Measurements from ENCODE around the gene C4BPA.

The C4BPA gene

DNA sequence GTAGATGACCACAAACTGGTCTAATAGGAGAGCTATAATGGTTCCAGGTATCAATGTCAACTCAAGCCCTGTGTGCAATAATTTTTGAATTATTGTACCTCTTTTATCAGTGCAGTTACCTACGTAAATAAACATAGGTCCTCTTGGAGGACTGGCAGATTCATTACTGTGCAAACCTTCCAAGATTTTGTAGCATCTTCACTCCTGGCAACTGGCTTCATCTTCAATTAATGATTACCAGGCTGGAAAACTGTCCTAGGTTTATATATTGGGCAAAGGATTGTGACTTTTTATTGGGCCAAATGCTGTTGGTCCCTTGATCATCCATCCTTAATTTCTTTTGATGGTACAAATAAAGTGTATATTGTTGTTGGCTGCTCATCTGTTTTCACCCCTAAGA is 35.6 kb downstream of the C4BPA start:
- Histone ChIP-seq H3K9ac (ENCODE audit: low read depth in 1 of 2, low read length in 2 of 2) (no peak overlapping the region), H3K4me1 (ENCODE audit: control insufficient read depth in 1 of 2, insufficient read depth in 2 of 2, low read length in 2 of 2) (no peaks in the 10 kb centered on the region), H3K27me3 (ENCODE audit: control insufficient read depth in 1 of 2, insufficient read depth in 2 of 2, low read length in 2 of 2) (no peaks in the 10 kb centered on the region), H3K4me3 (ENCODE audit: low read depth in 1 of 2, low read length in 2 of 2) (no peak overlapping the region), H3K36me3 (ENCODE audit: control insufficient read depth in 1 of 2, insufficient read depth in 2 of 2, low read length in 2 of 2) (no peaks in the 10 kb centered on the region), H3K27ac (ENCODE audit: low read depth, low read length) (no peak overlapping the region), H3K9me3 (ENCODE audit: control insufficient read depth in 1 of 2, low read length in 2 of 2) (no peaks in the 10 kb centered on the region)

DNA sequence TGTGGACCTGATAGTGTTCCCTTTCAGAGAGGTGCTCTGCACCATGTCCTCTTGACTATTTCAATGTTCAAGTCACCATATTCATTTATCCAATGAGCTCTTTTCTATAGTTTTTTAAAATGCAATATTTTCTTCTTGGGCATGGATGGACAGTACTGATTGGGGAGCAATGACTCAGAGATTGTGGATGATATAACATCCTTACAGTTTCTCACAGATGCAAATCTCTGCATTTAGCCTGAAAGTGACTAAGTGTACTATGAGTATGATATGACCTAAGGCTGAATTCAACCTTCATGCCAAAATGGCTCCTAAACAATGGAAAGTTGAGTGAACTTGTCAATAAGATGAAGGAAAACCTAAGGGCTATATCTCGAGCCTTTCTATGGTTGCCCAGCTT is 36.5 kb downstream of the C4BPA start:
- Histone ChIP-seq H3K4me1 (ENCODE audit: control insufficient read depth in 1 of 2, insufficient read depth in 2 of 2, low read length in 2 of 2) (no peaks in the 10 kb centered on the region), H3K27ac (ENCODE audit: low read depth, low read length) (no peak overlapping the region), H3K36me3 (ENCODE audit: control insufficient read depth in 1 of 2, insufficient read depth in 2 of 2, low read length in 2 of 2) (no peaks in the 10 kb centered on the region), H3K9me3 (ENCODE audit: control insufficient read depth in 1 of 2, low read length in 2 of 2) (no peaks in the 10 kb centered on the region), H3K27me3 (ENCODE audit: control insufficient read depth in 1 of 2, insufficient read depth in 2 of 2, low read length in 2 of 2) (no peaks in the 10 kb centered on the region), H3K4me3 (ENCODE audit: low read depth in 1 of 2, low read length in 2 of 2) (no peak overlapping the region), H3K9ac (ENCODE audit: low read depth in 1 of 2, low read length in 2 of 2) (no peak overlapping the region)

DNA sequence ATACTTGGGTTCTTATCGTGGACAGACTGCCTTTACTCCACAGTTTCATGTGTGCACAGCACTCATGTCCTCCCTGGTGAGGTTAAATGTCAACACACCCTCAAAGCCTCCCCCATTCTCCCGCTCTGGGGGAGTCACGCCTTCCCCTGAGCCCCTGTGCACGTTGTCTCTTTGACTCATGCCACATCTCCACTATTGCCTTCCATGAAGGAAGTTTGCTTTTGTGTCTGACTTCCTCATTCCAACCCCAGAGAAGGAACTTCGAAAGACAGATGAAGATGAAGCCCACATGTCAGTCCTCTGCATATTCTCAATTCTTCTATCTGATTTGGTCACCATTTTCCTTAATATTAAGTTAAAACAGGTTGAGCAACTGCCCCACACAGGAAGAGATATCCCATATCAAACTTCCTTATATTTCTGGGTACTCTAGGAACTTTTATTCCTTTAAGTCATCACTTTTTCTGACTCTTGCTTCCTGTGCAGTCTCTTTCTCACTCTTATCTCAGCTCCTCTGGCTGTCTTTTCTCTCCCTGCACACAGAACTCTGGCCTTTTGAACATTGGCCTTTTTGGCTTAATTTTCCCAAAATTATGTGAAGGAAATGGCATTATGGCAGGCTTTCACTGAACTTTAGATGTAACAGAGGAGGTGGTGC is 41.5 kb downstream of the C4BPA start:
- Histone ChIP-seq H3K9ac (ENCODE audit: low read depth in 1 of 2, low read length in 2 of 2) (no peak overlapping the region), H3K36me3 (ENCODE audit: control insufficient read depth in 1 of 2, insufficient read depth in 2 of 2, low read length in 2 of 2) (no peaks in the 10 kb centered on the region), H3K27ac (ENCODE audit: low read depth, low read length) (no peak overlapping the region), H3K4me3 (ENCODE audit: low read depth in 1 of 2, low read length in 2 of 2) (no peak overlapping the region), H3K9me3 (ENCODE audit: control insufficient read depth in 1 of 2, low read length in 2 of 2) (no peaks in the 10 kb centered on the region), H3K27me3 (ENCODE audit: control insufficient read depth in 1 of 2, insufficient read depth in 2 of 2, low read length in 2 of 2) (no peaks in the 10 kb centered on the region), H3K4me1 (ENCODE audit: control insufficient read depth in 1 of 2, insufficient read depth in 2 of 2, low read length in 2 of 2) (no peaks in the 10 kb centered on the region)

DNA sequence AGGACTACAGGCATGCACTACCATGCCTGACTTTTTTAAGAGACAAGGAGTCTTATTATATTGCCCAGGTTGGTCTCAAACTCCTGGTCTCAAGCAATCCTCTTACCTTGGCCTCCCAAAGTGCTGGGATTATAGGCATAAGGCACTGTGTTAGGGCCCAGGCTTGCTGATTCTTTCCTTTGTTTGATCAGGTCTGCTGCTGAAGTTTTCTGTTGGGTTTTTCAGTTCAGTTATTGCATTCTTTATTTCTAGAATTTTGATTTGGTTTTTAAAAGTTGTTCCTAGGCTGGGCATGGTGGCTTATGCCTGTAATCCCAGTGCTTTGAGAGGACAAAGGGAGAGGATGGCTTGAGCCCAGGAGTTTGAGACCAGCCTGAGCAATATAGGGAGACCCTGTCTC is 47.9 kb downstream of the C4BPA start:
- no peak overlapping the region for H3K4me3 ChIP-seq (ENCODE audit: low read depth in 1 of 2, low read length in 2 of 2)
- H3K27ac ChIP-seq (ENCODE audit: low read depth, low read length), result no peak overlapping the region
- H3K9ac ChIP-seq (ENCODE audit: low read depth in 1 of 2, low read length in 2 of 2), result no peak overlapping the region
- peaks cover 0 to 2% of the 10 kb centered on the region in 2 donors for H3K27me3 ChIP-seq (ENCODE audit: control insufficient read depth in 1 of 2, insufficient read depth in 2 of 2, low read length in 2 of 2)
- no peaks in the 10 kb centered on the region for H3K4me1 ChIP-seq (ENCODE audit: control insufficient read depth in 1 of 2, insufficient read depth in 2 of 2, low read length in 2 of 2)
- no peaks in the 10 kb centered on the region for H3K36me3 ChIP-seq (ENCODE audit: control insufficient read depth in 1 of 2, insufficient read depth in 2 of 2, low read length in 2 of 2)
- no peaks in the 10 kb centered on the region for H3K9me3 ChIP-seq (ENCODE audit: control insufficient read depth in 1 of 2, low read length in 2 of 2)

DNA sequence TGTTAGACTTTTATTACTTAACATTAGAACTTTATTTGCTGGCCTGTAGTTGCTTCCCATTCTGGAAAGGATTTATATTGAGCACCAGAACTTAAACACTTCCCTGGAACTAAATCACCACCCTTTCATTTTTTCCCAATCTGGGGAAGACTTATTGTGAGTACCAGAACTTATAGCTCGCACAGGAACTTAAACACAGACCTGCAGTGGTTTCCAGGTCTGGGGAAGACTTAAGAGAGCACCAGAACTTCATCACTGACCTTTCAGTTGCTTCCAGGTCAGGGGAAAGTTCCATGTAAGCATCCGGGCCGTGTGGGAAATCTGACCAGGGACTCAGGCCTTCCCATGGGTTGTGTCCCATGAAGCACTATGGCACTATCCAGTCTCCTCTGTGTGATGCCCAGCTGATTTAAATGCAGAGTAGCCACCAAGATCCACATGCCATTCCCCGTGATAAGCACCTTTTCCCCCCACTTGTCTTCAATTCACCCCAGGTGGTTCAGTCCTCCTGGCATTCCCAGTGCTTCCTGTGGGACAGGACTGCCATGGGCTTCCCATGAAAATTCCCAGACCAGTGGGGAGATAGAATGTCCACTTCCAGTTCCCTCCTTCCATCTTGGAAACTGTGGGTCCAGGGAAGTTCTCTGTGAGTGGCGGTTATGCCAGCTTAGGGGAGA is 48.9 kb downstream of the C4BPA start:
- H3K4me3 ChIP-seq (ENCODE audit: low read depth in 1 of 2, low read length in 2 of 2), result no peak overlapping the region
- no peaks in the 10 kb centered on the region for H3K4me1 ChIP-seq (ENCODE audit: control insufficient read depth in 1 of 2, insufficient read depth in 2 of 2, low read length in 2 of 2)
- no peaks in the 10 kb centered on the region for H3K9me3 ChIP-seq (ENCODE audit: control insufficient read depth in 1 of 2, low read length in 2 of 2)
- H3K27me3 ChIP-seq (ENCODE audit: control insufficient read depth in 1 of 2, insufficient read depth in 2 of 2, low read length in 2 of 2), result peaks cover 0 to 2% of the 10 kb centered on the region in 2 donors
- H3K36me3 ChIP-seq (ENCODE audit: control insufficient read depth in 1 of 2, insufficient read depth in 2 of 2, low read length in 2 of 2), result no peaks in the 10 kb centered on the region
- no peak overlapping the region for H3K9ac ChIP-seq (ENCODE audit: low read depth in 1 of 2, low read length in 2 of 2)
- no peak overlapping the region for H3K27ac ChIP-seq (ENCODE audit: low read depth, low read length)

DNA sequence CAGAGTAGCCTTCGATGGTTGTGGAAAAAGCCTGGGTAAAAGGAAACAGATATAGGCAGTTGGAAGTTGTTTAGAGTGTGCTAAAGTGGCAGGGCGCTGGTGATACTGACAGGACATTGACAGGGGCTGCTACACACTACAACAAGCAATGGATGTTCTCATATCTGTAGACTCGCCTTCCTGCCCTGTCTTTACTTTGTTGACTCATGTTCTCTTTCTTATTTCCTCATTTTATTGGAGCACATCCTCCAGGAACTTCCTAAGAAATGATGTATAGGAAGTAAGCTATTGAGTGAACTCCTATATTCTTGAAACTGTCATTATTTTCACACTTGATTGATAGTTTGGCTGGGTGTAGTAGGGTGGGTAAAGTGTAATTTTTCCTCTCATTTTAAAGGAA is 51.0 kb downstream of the C4BPA start:
- no peak overlapping the region for H3K9ac ChIP-seq (ENCODE audit: low read depth in 1 of 2, low read length in 2 of 2)
- no peak overlapping the region for H3K4me3 ChIP-seq (ENCODE audit: low read depth in 1 of 2, low read length in 2 of 2)
- no peak overlapping the region for H3K27ac ChIP-seq (ENCODE audit: low read depth, low read length)
- no peaks in the 10 kb centered on the region for H3K36me3 ChIP-seq (ENCODE audit: control insufficient read depth in 1 of 2, insufficient read depth in 2 of 2, low read length in 2 of 2)
- no peaks in the 10 kb centered on the region for H3K9me3 ChIP-seq (ENCODE audit: control insufficient read depth in 1 of 2, low read length in 2 of 2)
- peaks cover 0 to 2% of the 10 kb centered on the region in 2 donors for H3K27me3 ChIP-seq (ENCODE audit: control insufficient read depth in 1 of 2, insufficient read depth in 2 of 2, low read length in 2 of 2)
- no peaks in the 10 kb centered on the region for H3K4me1 ChIP-seq (ENCODE audit: control insufficient read depth in 1 of 2, insufficient read depth in 2 of 2, low read length in 2 of 2)

DNA sequence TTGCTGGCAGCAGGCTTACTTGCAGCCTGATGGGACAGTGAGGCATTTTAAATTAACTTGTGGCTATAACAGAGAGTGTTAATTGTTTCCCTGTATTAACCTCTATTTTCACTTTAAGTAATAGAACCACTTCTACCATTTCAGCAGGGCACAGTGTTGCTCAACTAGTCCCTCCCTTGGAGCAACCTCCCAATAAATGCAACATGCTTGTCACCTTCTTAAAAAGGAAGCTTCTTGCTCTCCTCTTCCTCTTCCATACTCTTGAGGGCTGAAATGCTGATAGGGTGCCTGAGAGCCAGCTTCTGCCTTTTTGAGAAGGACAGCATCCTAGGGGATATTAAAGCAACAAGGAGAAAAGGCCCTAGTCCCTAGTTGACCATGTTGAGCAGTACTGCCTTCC is 52.1 kb downstream of the C4BPA start:
- Histone ChIP-seq H3K27ac (ENCODE audit: low read depth, low read length) (no peak overlapping the region), H3K27me3 (ENCODE audit: control insufficient read depth in 1 of 2, insufficient read depth in 2 of 2, low read length in 2 of 2) (peaks cover 0 to 2% of the 10 kb centered on the region in 2 donors), H3K9ac (ENCODE audit: low read depth in 1 of 2, low read length in 2 of 2) (no peak overlapping the region), H3K4me1 (ENCODE audit: control insufficient read depth in 1 of 2, insufficient read depth in 2 of 2, low read length in 2 of 2) (no peaks in the 10 kb centered on the region), H3K36me3 (ENCODE audit: control insufficient read depth in 1 of 2, insufficient read depth in 2 of 2, low read length in 2 of 2) (no peaks in the 10 kb centered on the region), H3K4me3 (ENCODE audit: low read depth in 1 of 2, low read length in 2 of 2) (no peak overlapping the region), H3K9me3 (ENCODE audit: control insufficient read depth in 1 of 2, low read length in 2 of 2) (no peaks in the 10 kb centered on the region)

DNA sequence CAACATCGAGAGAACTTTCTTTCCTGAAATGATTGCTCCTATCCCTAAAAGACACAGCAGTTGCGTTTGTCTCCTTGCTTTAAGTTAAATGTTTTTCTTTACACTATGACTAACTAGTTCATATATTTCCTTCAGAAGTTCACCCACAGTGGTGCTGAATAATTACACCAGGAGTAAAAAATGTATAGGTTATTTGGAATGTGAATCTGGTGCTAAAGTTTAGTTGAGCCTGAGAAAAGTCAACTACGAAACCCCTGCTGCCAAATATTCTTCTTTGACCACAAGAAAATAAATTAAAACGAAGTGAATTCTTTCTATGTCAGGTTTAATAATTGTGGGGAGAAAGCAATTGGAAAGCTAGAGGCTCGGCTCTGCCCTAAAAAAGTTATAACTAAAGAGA is 52.8 kb downstream of the C4BPA start:
- no peak overlapping the region for H3K9ac ChIP-seq (ENCODE audit: low read depth in 1 of 2, low read length in 2 of 2)
- no peak overlapping the region for H3K27ac ChIP-seq (ENCODE audit: low read depth, low read length)
- H3K36me3 ChIP-seq (ENCODE audit: control insufficient read depth in 1 of 2, insufficient read depth in 2 of 2, low read length in 2 of 2), result no peaks in the 10 kb centered on the region
- H3K4me1 ChIP-seq (ENCODE audit: control insufficient read depth in 1 of 2, insufficient read depth in 2 of 2, low read length in 2 of 2), result no peaks in the 10 kb centered on the region
- H3K9me3 ChIP-seq (ENCODE audit: control insufficient read depth in 1 of 2, low read length in 2 of 2), result no peaks in the 10 kb centered on the region
- no peak overlapping the region for H3K4me3 ChIP-seq (ENCODE audit: low read depth in 1 of 2, low read length in 2 of 2)
- peaks cover 0 to 2% of the 10 kb centered on the region in 2 donors for H3K27me3 ChIP-seq (ENCODE audit: control insufficient read depth in 1 of 2, insufficient read depth in 2 of 2, low read length in 2 of 2)

DNA sequence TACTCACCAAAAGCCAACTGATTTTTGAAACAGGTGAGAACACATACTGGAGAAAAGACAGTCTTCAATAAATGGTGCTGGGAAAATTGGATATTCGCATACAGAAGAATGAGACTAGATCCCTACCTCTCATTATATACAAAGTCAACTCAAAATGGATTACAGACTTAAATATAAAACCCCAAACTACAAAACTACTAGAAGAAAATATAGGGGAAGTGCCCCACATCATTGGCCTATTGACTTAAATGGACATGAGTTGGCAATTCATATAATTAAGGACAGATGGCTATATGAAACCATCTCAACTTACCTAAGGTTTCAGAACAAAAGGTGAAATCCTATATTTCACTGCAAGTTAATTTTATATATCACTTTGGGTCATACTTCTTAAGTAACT is 60.1 kb downstream of the C4BPA start:
- H3K27ac ChIP-seq (ENCODE audit: low read depth, low read length), result no peak overlapping the region
- no peak overlapping the region for H3K4me3 ChIP-seq (ENCODE audit: low read depth in 1 of 2, low read length in 2 of 2)
- no peaks in the 10 kb centered on the region for H3K36me3 ChIP-seq (ENCODE audit: control insufficient read depth in 1 of 2, insufficient read depth in 2 of 2, low read length in 2 of 2)
- H3K9ac ChIP-seq (ENCODE audit: low read depth in 1 of 2, low read length in 2 of 2), result no peak overlapping the region
- H3K27me3 ChIP-seq (ENCODE audit: control insufficient read depth in 1 of 2, insufficient read depth in 2 of 2, low read length in 2 of 2), result no peaks in the 10 kb centered on the region
- H3K4me1 ChIP-seq (ENCODE audit: control insufficient read depth in 1 of 2, insufficient read depth in 2 of 2, low read length in 2 of 2), result no peaks in the 10 kb centered on the region
- H3K9me3 ChIP-seq (ENCODE audit: control insufficient read depth in 1 of 2, low read length in 2 of 2), result no peaks in the 10 kb centered on the region

DNA sequence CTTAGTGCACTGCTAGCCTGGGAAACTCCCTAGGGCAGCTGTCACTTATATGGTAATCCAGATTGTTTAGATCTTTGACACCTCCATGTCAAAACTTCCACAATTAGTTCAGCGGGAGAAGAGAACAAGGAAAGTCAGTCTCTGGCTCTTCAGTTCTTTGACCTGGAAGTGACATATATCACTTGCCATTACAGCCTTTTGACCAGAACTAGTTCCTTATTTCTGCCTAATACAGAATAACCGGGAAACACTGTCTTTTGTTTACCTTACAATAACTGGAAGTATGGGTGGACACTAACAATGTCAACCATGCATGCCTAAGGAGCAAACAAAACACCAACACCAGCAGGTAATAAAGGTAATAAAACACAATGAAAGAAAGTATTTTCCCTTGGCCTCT is 68.3 kb downstream of the C4BPA start:
- Histone ChIP-seq H3K4me3 (ENCODE audit: low read depth in 1 of 2, low read length in 2 of 2) (no peak overlapping the region), H3K36me3 (ENCODE audit: control insufficient read depth in 1 of 2, insufficient read depth in 2 of 2, low read length in 2 of 2) (no peaks in the 10 kb centered on the region), H3K27me3 (ENCODE audit: control insufficient read depth in 1 of 2, insufficient read depth in 2 of 2, low read length in 2 of 2) (no peaks in the 10 kb centered on the region), H3K27ac (ENCODE audit: low read depth, low read length) (no peak overlapping the region), H3K9me3 (ENCODE audit: control insufficient read depth in 1 of 2, low read length in 2 of 2) (no peaks in the 10 kb centered on the region), H3K4me1 (ENCODE audit: control insufficient read depth in 1 of 2, insufficient read depth in 2 of 2, low read length in 2 of 2) (no peaks in the 10 kb centered on the region), H3K9ac (ENCODE audit: low read depth in 1 of 2, low read length in 2 of 2) (no peak overlapping the region)

All from duodenal mucosa (tissue), 2 donors.